Kidney glomerular epithelial cell (primary cell): Measurements from ENCODE around the gene MYO5A.
"Not testable (repeated sequence)": the region's sequence is repeated elsewhere in the genome, so short reads cannot be mapped to it uniquely, and the experiment has no call there.

Experiments used
- DNase-seq: peaks from one replicate; lab custom pipeline; 2025; lab: John Stamatoyannopoulos, UW

The MYO5A gene

GRCh38 chr15:52505151-52505550, 23.5 kb downstream of the MYO5A start:
- DNase-seq = no peak

DNA sequence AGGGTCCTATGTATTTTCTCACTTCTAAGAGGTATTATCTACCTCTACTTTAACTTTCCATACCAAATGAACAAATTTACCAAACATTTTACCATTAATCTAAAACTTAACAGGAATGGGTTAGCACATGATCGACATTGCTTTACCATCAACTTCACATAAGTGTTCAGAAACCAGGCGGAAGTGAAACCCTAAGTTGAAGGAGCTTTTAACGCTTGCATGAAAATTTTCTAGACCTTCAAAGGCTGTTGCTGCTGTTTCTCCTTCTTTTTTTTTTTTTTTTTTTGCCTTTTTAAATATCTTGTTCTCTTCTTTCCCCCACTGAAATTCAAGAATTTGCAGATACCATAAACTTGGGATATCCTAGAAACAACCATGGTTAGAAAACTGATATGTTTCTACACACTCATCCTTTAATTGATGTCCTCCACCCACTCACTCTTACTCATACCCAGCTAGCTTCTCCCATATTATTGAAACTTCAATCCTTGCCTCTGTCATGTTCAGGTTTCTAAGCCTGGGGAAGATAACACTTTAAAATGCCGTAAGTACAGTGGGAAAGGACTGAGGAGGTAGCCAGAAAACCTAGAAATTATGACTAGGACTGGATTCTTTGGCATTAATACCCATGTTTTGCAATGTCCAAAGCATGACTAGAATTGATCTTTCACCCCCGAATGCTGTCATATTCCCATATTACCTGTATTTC, 24.7 kb downstream of the MYO5A start:
- peak; percentile 13 for DNase-seq

GRCh38 chr15:52502608-52503007, 26.1 kb downstream of the MYO5A start:
- no peak for DNase-seq

DNA sequence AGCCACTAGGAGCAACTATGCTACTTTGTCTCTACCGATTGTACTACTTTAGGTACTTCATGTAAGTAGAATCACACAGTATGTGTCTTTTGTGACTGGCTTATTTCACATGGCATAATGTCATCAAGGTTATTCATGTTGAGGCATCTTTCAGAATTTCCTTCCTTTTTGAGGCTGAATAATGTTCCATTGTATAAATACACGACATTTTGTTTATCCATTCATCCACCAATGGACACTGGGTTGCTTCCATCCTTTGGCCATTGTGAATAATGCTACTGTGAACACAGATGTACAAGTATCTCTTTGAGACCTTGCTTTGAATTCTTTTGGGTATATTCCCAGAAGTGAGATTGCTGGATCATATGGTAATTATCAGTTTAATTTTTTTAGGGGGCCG, 29.2 kb downstream of the MYO5A start:
- no peak for DNase-seq

GRCh38 chr15:52498706-52499105, 30.0 kb downstream of the MYO5A start:
- DNase-seq = no peak

DNA sequence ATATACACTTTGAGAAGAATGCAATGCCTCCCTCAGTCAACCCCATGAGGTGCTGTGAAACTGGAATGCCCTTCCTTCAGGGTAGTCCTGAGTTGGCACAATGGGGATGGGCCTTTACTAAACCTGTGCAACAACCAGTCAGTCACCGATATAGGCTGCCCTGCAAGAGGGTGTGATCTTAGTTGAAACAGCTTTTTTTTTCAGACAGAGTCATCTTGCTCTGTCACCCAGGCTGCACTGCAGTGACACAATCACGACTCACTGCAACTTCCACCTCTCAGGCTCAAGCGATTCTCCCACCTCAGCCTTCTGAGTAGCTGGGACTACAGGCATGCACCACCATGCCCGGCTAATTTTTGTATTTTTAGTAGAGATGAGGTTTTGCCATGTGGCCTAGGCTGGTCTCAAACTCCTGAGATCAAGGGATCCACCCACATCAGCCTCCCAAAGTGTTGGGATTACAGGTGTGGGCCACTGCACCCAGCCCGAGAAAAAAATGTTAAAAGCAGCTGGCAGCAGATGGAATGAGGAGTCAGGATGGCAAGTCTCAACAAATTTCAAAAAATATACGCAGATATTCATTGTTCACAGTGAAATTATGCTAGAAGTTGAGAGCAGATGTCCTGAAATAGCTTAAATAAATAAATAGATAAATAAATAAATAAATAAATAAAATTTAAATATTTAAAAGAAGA, 31.8 kb downstream of the MYO5A start:
- peak; percentile 47 for DNase-seq

DNA sequence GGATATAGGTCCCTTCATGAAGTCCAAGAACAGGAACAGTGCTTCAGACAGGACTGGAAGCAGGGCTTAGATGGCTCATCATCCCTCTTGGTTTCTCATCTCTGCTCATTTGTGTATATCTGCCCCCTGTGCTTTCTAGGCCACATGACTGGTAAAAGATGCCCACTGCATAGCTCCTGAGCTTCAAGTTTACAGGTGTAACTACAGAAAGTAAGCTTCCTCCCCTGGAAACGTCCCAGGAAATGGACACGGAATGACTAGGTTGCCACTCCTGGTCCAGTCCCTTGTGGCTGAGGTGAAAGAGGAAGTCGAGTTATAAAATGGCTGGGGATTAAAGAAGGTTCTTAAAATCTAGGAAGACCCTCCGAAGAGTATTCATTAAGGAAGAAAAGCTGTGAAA, 32.5 kb downstream of the MYO5A start:
- no peak for DNase-seq

GRCh38 chr15:52495125-52495524, 33.6 kb downstream of the MYO5A start:
- no peak for DNase-seq

DNA sequence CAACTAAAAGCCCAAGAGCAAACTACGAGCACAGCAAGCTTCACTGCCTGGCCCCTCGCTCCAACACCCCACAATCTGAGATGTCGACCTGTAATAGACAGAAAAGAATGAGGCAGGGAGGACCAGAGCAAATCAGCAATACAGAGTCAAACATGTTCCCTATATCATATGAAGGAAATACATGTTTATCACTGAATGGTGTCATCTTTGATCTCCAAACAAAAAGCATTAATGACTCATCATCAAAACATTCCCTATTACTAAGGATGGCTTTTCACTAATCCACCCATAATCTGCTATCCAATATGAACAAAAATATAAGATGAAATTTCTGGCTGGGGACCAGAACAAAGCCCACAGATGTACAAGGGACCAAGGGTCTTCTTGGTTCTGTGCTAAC, 34.7 kb downstream of the MYO5A start:
- no peak for DNase-seq

GRCh38 chr15:52492132-52492531, 36.5 kb downstream of the MYO5A start:
- no peak for DNase-seq

DNA sequence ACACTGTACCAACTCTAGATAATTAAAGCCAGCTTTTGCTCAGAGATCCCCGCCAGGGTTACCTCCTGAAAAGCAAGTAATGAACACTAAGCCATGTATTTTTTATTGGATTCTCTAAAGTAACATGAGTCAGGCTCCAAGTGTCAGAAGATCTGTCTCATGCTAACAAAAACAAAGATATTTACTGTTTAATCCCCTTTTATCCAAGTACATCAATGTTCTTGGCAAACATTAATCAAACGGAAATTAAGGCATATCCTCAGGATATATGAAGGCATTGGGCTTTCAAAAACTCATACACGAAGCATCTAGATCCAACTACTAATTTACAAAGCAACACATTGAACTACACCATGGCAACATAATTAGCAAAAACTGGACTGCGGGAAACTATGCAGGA, 37.2 kb downstream of the MYO5A start:
- DNase-seq = no peak

DNA sequence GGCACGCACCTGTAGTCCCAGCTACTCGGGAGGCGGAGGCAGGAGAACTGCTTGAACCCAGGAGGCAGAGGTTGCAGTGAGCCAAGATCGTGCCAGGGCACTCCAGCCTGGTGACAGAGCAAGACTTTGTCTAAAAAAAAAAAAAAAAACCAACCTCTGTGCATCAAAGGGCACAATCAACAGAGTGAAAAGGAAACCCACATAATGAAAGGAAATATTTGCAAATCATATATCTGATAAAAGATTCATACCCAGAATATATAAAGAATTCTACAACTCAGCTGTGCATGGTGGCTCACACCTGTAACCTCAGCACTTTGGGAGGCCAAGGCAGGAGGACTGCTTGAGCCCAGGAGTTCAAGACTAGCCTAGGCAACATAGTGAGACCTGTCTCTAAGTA, 39.2 kb downstream of the MYO5A start:
- DNase-seq = not testable (repeated sequence)

- no peak for DNase-seq
Observed at GRCh38 chr15:52488830-52489229, 39.9 kb downstream of the MYO5A start.

DNA sequence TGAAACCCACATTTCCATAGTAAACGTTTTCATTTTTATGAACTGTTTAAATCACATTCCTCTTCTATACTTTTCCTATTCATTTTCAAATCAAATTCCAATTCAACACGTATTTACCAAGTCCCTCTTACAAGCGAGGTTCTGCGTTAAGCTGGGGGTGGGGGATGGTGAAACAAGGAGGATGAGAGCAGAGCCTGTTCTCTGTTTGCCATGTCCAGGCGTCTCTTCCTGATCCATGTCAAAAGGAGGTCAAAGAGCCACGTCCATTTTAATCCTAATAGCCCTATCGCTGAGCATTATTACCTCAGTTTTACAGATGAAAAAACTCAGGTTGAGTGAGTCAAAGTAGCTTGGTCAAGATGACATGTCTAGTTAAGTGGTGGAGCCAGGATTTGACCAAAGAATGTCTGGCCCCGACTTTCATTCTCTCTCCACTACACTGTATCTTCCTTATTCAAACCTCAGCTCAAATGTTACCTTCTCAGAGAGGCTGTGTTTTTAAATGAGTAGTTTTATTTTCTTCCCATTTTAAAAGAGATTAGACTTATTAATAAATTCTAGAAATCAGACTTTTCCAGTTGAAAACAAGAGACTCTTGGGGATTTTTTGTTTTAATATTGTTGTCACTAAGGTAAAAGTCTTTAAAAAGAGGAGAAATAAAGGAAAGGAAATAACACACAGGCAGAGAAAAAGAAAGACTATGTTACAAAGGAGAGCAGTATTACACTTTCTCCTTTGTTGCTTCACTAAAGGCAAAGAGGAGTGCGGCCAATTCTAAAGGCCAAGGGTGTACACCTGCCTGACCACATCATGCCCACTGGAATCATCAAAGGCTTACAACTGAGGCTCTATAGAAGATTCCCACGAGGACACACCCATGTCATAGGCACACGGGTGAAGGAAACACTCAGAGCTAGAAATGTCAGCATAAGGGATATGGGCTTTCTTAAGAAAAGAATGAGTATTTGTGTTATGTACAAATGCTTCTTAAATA, 42.4 kb downstream of the MYO5A start:
- DNase-seq = no peak

DNA sequence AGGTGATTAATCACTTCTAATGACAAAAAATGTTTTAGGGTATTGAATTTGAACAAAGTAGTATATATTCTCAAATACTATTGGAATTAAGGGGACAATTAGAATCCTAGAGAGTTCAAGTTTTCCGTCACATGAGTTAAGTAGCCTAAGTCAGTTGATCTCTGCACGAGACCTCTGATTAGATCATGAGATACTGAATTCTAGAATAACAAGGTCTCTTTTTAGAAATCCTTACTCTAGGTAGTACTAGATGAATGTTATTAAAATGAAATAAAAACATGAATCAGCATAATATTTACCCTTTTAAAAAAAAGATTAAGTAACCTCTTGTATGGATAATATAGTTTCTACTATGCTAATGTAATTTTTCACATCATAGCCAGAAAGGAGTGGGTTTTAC, 43.4 kb downstream of the MYO5A start:
- no peak for DNase-seq

DNA sequence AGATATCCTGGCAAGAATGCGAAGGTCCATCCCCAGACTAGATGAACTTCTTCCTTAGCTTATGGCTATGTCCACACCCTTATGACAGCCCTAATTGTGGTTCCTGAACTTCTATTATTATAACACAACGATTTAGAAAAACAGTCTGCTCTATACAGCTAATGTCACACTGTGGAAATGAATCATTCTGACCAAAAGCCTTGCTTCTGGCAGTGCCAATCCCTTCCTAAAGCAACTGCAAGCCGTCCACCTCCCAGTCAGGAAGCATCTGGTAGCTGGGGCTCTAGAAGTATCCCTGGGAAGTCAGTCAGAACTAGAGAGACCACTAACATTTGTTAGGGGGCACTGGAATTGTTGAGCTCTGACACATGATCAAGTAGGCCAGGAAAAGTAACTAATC, 45.0 kb downstream of the MYO5A start:
- no peak for DNase-seq

- peak; percentile 77 for DNase-seq
Observed at GRCh38 chr15:52481915-52482314, 46.8 kb downstream of the MYO5A start.

GRCh38 chr15:52480990-52481389, 47.7 kb downstream of the MYO5A start:
- no peak for DNase-seq

DNA sequence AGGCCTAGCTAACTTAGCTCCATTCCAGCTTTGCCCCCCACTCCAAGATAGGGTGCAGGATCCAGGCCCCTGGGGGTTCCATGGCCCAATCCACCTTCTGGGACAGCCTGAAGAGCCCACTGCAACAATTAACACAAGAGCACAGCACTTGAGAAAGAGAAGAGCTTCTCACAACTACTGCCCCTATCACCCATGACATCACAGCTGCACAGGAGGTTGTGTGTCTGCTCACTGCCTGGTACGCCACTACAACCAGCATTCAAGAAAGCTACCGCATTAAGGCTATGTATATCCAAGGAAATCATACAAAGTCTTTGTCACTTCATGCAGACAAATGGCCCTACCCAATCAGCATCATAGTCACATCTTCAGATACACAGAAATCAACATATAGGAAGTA, 62.0 kb downstream of the MYO5A start:
- DNase-seq = no peak

- no peak for DNase-seq
Observed at GRCh38 chr15:52466134-52466701, 62.5 kb downstream of the MYO5A start.

DNA sequence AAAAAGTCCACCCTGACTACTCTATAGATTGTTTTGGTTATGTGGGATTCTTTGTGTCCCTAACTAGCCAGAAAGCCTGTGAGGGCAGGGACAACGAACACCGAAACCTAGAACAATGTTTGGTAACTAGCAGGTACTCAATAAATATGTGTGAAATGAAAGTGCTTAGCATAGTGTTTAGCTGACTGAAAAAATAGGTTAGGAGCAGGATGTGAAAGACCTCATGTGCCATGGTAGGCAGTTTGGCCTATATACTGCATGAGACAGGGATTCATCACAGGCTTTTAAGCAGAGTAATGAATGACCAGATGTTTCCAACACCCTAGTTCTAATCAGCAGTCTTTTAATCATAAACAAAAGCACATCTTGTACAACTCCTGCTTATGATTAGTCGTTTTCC, 64.2 kb downstream of the MYO5A start:
- DNase-seq = no peak

DNA sequence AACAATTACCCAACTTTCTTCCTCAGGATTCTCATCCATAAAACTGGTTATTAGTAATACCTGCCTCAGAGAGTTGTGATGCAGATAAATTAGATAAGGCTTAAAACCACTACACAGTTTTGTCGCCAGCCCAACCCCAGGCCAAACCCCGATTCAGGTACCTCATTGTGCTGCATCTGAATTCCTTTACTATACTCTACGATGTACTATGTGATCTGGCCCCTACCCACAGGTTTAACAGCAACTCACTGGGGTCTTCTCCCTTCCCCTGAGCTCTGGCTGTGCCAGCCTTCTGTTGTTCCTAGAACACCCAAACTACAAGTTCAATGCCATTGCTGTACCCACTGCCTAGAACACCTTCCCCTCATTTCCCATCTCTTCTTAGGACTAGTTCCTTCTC, 64.6 kb downstream of the MYO5A start:
- no peak for DNase-seq
